Measurements from ENCODE around the gene SKA3. TPM values are rescaled to one million over a fixed set of nuclear protein-coding genes. Genes with fewer than 3 reads are reported as not detected.
"Not testable (repeated sequence)": the region's sequence is repeated elsewhere in the genome, so short reads cannot be mapped to it uniquely, and the experiment has no call there.

The SKA3 gene
- total RNA-seq, 1 donor from 2014 or later, result 7.9 TPM

DNA sequence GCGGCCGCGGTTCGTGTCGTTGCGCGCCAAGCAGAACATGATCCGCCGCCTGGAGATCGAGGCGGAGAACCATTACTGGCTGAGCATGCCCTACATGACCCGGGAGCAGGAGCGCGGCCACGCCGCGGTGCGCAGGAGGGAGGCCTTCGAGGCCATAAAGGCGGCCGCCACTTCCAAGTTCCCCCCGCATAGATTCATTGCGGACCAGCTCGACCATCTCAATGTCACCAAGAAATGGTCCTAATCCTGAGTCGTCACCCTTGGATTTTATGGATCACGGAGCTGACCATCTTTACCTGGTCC is 581 bp upstream of the SKA3 start:
- TF ChIP-seq CTCF (IDR thresholded peaks at IDR 0.05; ENCODE audit: unreplicated experiment), result no peak
- Mint-ChIP-seq H3K36me3 (ENCODE audit: low read depth, unreplicated experiment) (peaks cover 5% of the 10 kb centered on the region), H3K4me1 (ENCODE audit: unreplicated experiment) (peaks cover 5% of the 10 kb centered on the region), H3K27ac (ENCODE audit: unreplicated experiment) (peak overlapping the region; percentile 80), H3K9me3 (ENCODE audit: unreplicated experiment) (no peaks in the 10 kb centered on the region), H3K27me3 (ENCODE audit: unreplicated experiment) (no peaks in the 10 kb centered on the region), H3K4me3 (ENCODE audit: unreplicated experiment) (peak overlapping the region; percentile 94)
- DNase-seq (ENCODE audit: low spot score), result no peak

DNA sequence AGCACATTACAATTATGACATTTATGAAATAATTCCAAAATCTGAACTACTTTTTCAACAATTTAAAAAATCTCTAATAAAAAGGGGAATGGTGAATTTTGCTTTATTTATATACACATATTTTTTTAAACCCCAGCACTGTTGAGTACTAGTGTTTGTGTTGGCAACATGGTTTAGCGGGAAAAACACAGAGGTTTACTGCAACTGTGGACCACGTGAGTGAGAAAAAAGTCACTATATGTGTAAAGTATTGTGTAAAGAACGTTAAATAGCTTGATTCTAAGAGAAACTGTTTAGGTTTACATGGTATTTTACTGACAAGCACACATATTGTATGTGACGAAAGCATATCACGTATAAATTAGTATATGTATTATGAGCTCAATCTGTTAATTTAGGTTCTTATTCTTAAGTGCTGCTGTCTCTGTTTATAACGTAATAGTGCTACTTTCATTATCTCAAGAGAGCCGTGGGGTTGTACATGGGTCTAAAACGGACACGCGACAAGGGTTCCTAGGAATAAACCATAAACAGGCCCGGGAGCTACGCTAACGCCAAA is 617 bp downstream of the SKA3 start:
- peak overlapping the region; percentile 24 for H3K27ac Mint-ChIP-seq (ENCODE audit: unreplicated experiment)
- peaks cover 5% of the 10 kb centered on the region for H3K36me3 Mint-ChIP-seq (ENCODE audit: low read depth, unreplicated experiment)
- no peak for DNase-seq (ENCODE audit: low spot score)
- H3K4me1 Mint-ChIP-seq (ENCODE audit: unreplicated experiment), result peaks cover 5% of the 10 kb centered on the region
- peak overlapping the region; percentile 94 for H3K4me3 Mint-ChIP-seq (ENCODE audit: unreplicated experiment)
- no peaks in the 10 kb centered on the region for H3K27me3 Mint-ChIP-seq (ENCODE audit: unreplicated experiment)
- no peaks in the 10 kb centered on the region for H3K9me3 Mint-ChIP-seq (ENCODE audit: unreplicated experiment)
- no peak for TF ChIP-seq CTCF (IDR thresholded peaks at IDR 0.05; ENCODE audit: unreplicated experiment)

DNA sequence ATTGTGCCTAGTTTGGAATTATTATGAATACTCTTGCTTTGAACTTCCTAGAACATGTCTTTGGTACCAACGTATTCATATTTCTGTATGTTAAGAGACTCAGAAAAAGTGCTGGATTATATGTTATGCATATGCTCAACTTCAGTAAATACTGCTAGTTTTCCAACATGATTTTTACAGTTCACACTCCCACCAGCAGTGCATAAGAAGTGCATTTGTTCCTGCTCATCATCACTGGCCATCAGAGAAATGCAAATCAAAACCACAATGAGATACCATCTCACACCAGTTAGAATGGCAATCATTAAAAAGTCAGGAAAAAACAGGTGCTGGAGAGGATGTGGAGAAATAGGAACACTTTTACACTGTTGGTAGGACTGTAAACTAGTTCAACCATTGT is 2.6 kb downstream of the SKA3 start:
- H3K9me3 Mint-ChIP-seq (ENCODE audit: unreplicated experiment); H3K27me3 Mint-ChIP-seq (ENCODE audit: unreplicated experiment); H3K36me3 Mint-ChIP-seq (ENCODE audit: low read depth, unreplicated experiment); H3K27ac Mint-ChIP-seq (ENCODE audit: unreplicated experiment); H3K4me1 Mint-ChIP-seq (ENCODE audit: unreplicated experiment); H3K4me3 Mint-ChIP-seq (ENCODE audit: unreplicated experiment); DNase-seq (ENCODE audit: low spot score): not testable (repeated sequence)

DNA sequence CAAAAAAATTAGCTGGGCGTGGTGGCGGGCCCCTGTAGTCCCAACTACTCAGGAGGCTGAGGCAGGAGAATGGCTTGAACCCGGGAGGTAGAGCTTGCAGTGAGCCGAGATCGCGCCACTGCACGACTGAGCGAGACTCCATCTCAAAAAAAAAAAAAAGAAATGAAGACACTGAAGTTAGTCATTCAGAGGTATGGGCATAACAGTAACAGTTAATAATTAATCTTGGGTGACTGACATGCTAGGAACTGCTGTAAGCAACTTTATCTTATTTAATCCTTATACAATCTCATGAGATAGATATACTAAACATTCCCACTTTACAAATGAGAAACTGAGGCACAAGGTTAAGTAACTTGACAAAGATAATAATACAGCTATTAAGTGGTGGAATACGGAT is 4.9 kb downstream of the SKA3 start:
- Mint-ChIP-seq H3K4me1 (ENCODE audit: unreplicated experiment) (no peaks in the 10 kb centered on the region), H3K36me3 (ENCODE audit: low read depth, unreplicated experiment) (no peaks in the 10 kb centered on the region), H3K9me3 (ENCODE audit: unreplicated experiment) (no peaks in the 10 kb centered on the region), H3K27ac (ENCODE audit: unreplicated experiment) (no peak overlapping the region), H3K27me3 (ENCODE audit: unreplicated experiment) (no peaks in the 10 kb centered on the region), H3K4me3 (ENCODE audit: unreplicated experiment) (no peak overlapping the region)
- DNase-seq (ENCODE audit: low spot score), result no peak
- TF ChIP-seq CTCF (IDR thresholded peaks at IDR 0.05; ENCODE audit: unreplicated experiment), result no peak

DNA sequence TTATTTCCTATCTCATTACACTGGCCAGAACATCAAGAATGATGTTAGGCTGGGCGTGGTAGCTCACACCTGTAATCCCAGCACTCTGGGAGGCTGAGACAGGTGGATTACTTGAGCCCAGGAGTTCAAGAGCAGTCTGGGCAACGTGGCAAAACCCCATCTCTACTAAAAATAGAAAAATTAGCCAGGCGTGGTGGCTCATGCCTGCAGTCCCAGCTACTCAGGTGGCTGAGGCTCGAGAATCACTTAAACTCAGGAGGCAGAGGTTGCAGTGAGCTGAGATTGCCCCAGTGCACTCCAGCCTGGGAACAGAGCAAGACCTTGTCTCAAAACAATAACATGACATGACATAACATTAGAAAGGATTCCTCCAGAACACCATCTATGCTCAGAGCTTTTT is 10.7 kb downstream of the SKA3 start:
- H3K9me3 Mint-ChIP-seq (ENCODE audit: unreplicated experiment); H3K36me3 Mint-ChIP-seq (ENCODE audit: low read depth, unreplicated experiment); H3K4me3 Mint-ChIP-seq (ENCODE audit: unreplicated experiment); DNase-seq (ENCODE audit: low spot score); H3K4me1 Mint-ChIP-seq (ENCODE audit: unreplicated experiment); H3K27me3 Mint-ChIP-seq (ENCODE audit: unreplicated experiment); H3K27ac Mint-ChIP-seq (ENCODE audit: unreplicated experiment): not testable (repeated sequence)

DNA sequence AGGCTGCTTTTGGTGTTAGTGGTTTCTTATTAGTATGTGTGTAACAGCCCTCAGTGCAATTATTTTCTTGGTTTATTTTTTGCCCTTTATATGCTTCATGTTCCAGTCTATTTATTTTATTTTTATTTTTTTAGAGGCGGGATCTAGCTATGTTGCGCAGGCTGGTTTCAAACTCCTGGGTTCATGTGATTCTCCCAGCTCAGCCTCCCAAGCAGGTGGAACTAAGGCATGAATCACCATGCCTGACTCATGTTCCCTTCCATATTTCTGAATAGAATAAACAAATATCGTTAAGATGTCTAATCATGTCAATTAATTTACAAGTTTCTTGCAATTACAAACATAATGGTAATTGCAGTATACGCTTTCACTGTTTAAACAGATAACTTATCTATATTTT is 11.7 kb downstream of the SKA3 start:
- Mint-ChIP-seq H3K36me3 (ENCODE audit: low read depth, unreplicated experiment) (no peaks in the 10 kb centered on the region), H3K27ac (ENCODE audit: unreplicated experiment) (no peak overlapping the region), H3K4me3 (ENCODE audit: unreplicated experiment) (no peak overlapping the region), H3K4me1 (ENCODE audit: unreplicated experiment) (no peaks in the 10 kb centered on the region), H3K9me3 (ENCODE audit: unreplicated experiment) (no peaks in the 10 kb centered on the region), H3K27me3 (ENCODE audit: unreplicated experiment) (no peaks in the 10 kb centered on the region)
- no peak for TF ChIP-seq CTCF (IDR thresholded peaks at IDR 0.05; ENCODE audit: unreplicated experiment)
- no peak for DNase-seq (ENCODE audit: low spot score)
